Activated CD4-positive, CD25-positive, alpha-beta regulatory T cell (primary cell): ENCODE results near the gene SEMA3E.
"Not testable (repeated sequence)": the region's sequence is repeated elsewhere in the genome, so short reads cannot be mapped to it uniquely, and the experiment has no call there.

Source experiments
- DNase-seq, 4 experiments: peaks; one replicate each; lab custom pipeline; 2025; lab: John Stamatoyannopoulos, UW

SEMA3E gene

GRCh38 chr7:83452256-83452655 is 196.7 kb downstream of the SEMA3E start:
- no peak for DNase-seq

DNA sequence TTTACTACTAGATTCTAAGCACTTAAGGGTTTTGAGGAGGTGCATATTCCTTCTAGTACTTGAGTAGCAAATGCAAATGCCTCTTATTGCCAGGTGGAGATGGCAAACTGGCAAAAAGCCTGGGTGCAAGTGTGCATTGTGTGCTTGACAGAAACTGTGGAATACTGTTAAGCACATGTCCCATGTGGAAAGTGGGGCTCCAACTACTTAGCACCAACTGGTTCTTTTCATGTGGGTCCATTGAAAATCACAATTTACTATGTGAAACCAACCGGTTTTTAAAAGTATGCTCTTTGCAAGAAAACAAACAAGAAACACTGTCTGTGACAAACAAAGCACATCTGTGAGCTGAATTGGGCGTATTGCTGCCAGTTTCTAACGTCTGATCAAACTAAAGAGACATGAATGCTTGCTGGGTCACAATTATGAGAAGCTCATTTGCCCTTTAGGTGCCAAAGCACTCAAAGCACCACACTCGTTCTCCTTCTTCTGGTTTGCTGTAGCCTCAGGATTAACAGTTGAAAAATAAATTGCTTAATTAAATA is 197.4 kb downstream of the SEMA3E start:
- no peak for DNase-seq

- DNase-seq, result no peak
Observed at GRCh38 chr7:83449781-83450180, 199.2 kb downstream of the SEMA3E start.

DNA sequence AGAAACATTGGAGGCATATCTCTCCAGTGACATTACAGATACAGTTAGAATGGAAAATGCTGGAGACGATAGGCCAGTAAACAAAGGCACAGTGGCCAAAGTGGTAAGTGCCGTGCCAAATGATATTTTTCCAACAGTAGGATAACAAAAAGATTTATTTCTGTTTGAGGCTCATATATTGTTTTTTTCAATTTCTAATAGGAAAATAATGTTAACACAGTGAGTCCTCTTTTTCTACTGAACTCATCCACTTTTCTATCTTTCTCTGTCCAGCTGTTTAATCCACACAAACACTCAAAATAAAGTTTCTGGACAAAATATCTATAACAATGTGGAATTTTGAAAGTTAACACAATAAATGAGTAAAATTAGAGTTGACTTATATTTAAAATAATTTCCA is 201.3 kb downstream of the SEMA3E start:
- DNase-seq, result no peak

- DNase-seq, result no peak
Observed at GRCh38 chr7:83446102-83446669, 202.8 kb downstream of the SEMA3E start.

- DNase-seq, result no peak
Observed at GRCh38 chr7:83442911-83443310, 206.0 kb downstream of the SEMA3E start.

DNA sequence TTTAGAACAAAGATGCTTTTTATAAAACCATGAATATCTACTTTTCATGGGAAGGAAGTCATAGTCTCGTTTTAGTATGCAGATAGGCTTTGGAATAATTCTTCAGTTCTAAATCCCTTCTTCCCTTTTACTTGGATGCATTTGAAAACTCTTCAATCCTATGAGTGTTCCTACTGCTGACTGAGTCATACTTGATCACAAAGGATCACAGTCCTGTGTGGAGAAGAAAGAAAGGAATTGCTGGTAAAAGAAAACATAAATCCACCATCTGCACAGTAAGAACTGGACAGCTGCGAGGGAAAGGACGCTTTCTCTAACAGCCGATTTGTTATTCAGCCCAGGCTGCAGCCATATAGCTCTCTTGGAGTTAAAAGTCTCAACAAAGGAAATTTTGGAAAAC is 209.9 kb downstream of the SEMA3E start:
- no peak for DNase-seq

DNA sequence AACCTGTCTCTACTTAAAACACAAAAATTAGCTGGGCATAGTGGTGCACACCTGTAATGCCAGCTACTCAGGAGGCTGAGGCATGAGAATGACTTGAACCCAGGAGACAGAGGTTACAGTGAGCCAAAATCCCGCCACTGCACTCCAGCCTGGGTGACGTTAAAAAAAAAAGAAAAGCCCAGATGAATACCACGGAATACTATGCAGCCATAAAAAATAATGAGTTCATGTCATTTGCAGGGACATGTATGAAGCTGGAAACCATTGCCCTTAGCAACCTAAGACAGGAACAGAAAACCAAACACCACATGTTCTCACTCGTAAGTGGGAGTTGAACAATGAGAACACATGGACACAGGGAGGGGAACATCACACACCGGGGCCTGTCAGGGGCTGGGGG is 218.7 kb downstream of the SEMA3E start:
- DNase-seq, result not testable (repeated sequence)

DNA sequence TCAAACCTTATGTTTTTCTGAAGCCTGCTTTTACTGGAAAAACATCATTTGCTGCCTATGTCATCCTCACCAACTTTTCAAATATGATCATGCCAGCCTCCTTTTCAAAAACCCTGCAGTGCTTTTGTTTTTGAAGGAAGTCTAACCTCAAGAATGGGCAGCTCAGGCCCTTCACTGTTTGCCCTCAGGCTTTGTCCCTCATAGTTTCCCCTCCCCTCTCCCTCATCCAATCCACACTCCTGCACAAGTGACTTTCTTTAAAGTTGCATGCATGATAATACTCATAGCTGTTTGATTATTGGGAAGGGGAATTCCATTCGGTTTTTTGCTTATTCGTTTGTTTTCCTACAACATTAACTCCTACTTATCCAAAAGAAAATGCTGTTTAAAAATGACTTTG is 219.4 kb downstream of the SEMA3E start:
- no peak for DNase-seq

GRCh38 chr7:83427884-83428283 is 221.1 kb downstream of the SEMA3E start:
- DNase-seq, result no peak

- DNase-seq, result no peak
Observed at GRCh38 chr7:83426325-83426724, 222.6 kb downstream of the SEMA3E start.

DNA sequence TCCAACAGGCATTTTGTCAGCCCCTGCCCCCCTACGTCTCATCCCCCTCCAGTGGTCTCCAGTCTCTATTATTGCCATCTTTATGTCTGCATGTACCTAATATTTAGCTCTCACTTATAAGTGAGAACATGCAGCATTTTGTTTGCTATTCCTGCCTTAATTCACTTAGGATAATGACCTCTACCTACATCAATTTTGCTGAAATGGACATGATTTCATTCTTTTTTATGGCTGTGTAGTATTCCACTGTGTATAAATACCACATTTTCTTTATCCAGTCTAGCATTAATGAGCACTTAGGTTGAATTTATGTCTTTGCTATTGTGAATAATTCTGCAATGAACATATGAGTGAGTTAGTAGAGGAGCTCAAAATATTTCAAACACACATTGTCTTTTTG is 229.9 kb downstream of the SEMA3E start:
- DNase-seq, result no peak

DNA sequence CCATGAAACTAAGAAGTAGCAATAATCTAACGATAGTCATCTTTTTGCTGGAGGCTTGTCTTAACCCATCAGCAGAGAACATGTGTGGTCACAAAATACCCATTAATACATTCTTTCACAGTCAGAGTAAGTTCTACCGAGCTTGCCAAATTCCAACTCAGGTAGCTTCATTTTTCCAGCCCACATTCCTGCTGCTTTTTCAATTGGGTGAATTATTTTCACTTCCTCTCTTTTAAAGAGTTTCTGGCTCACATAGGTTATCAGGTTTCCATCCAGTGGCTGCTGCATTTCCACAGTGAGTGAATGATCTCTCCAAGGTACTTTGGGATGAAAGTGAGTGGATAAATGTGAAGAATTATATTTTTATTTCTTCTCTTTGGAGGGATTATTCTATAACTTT is 233.1 kb downstream of the SEMA3E start:
- DNase-seq, result no peak

GRCh38 chr7:83414947-83415346 is 234.0 kb downstream of the SEMA3E start:
- no peak for DNase-seq

DNA sequence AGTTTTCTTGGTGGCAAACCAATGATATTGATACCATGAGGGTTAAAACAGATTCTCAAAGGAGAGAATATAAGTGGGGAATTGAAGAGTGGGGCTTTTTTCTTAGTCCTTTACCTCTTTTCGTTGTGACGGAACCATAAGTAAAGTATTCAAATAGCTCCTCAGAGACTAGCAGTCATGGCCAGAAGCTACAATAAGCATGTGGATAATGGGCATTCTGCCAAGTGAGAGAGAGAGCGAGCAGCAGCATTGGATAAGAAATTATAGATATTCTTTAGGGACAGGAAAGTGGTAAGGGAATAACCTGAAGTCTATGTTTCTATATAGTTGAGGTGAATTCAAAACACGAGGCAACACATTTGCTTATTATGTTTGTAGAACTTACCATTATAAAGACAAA is 235.1 kb downstream of the SEMA3E start:
- DNase-seq, result no peak

DNA sequence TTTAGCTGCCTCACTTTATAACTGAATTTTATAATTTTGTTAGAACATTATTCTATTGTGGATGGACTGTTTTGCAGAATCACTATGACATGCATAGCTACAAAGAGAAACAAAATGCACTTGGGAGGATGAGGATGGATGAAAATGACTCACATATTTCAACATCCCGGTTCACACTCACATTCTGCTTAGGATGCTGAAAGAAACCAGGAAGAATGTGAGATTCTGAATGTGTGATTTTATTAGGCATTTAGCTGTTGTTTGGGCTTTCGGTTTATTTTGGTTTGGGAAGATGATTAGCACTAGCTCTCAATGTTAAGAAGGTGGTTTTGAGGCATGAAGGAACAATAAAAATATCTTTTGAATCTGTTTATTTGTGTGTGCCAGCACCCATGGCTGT is 235.5 kb downstream of the SEMA3E start:
- DNase-seq, result no peak

DNA sequence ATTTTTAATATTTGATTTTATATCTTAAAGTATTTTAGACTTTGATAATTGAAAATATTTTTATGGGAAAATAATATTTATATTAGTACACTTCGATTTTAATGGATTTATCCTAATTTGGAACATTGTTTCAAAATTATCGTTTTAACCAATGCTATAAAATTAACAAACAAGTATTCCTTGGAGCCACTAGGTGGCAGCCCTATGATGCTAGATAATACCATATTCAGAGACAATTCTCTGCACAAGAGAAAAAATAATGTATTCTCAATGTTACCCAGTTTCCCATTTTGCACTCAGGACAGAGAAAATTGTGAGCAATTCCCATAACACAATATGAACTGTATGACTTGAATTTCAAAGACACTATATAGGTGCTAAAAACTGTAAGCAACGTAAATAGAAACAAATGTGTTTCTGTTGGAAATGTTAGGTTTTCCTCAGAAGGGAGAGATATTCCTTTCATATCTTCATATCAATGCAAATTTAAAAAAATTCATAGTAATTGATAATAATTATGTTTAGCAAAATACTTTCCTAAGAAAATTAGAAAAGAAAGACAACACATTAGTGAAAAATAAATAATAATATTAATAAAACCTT is 237.8 kb downstream of the SEMA3E start:
- no peak for DNase-seq

GRCh38 chr7:83394776-83395175 is 254.2 kb downstream of the SEMA3E start:
- no peak for DNase-seq

GRCh38 chr7:83388436-83388835 is 260.5 kb downstream of the SEMA3E start:
- DNase-seq, result no peak

DNA sequence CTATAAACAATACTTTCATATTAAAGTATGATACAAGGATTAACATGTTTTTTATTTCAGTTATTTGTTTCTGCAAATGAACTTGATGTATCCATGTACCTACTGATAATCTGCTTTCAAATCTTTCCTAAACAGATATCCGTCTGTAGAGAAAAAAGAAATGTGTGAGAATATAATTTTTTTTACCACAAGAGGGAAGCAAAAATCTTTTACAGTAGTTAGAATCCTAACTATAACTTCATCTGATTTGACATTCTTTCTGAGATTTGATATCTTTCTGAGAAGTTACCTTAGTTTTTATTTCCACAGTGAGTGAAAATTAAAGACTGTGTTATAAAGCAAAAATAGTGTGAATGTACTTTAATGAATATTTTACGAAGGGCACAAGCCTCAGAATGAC is 282.3 kb downstream of the SEMA3E start:
- no peak for DNase-seq

- no peak for DNase-seq
Observed at GRCh38 chr7:83365746-83366145, 283.2 kb downstream of the SEMA3E start.

GRCh38 chr7:83362871-83363550 is 285.9 kb downstream of the SEMA3E start:
- no peak for DNase-seq

DNA sequence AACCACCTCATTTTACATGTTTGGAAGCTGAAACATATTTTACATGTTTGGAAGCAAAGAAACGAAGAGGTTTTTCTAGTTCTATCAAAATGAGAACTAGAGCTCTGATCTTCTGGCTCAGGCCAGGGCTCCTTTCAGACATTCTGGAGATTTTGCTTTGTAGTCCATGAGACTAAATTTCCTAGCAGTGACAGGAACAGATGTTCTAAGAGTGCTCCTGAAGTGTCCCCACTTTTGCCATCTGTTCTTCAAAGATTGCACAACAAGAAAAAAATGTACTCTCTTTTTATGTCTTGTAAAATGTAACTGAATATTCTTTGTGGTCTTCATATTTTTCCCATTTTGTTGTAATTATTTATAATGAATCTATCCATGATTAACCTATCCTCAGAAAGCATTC is 289.8 kb downstream of the SEMA3E start:
- DNase-seq, result no peak

- no peak for DNase-seq
Observed at GRCh38 chr7:83355143-83355542, 293.8 kb downstream of the SEMA3E start.
